Hematopoietic multipotent progenitor cell treated with erythropoietin and hydrocortisone succinate and interleukin-3 and kit ligand, for 6 days (in vitro differentiated cells): ENCODE measurements around the gene CLSTN2.
A peak's percentile ranks its signal among the peaks of the same experiment; 100 is the strongest.

Experiments
- DNase-seq: peaks from one replicate; pipeline ENCODE4 v3.0.0-alpha.2; 2015

Gene CLSTN2

DNA sequence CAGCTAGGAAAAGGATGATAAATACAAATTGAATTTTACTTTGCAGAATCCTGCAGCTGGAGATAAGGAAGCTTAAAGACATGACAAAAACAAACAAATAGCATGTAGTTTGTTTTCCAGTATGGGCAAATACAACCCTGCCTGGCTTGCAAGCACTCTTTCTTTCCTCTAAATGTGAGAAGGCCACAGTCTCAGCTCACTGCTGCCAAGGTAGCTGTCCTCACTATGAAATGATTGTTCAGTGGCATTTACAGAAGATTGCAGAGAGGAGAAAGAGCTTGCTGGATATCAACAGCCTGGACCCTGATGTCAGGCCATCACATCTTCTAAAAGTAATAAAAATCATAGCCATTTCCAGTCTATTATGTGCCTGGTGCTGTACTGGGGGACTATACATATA lies 262.0 kb downstream of the CLSTN2 start:
- no peak for DNase-seq

DNA sequence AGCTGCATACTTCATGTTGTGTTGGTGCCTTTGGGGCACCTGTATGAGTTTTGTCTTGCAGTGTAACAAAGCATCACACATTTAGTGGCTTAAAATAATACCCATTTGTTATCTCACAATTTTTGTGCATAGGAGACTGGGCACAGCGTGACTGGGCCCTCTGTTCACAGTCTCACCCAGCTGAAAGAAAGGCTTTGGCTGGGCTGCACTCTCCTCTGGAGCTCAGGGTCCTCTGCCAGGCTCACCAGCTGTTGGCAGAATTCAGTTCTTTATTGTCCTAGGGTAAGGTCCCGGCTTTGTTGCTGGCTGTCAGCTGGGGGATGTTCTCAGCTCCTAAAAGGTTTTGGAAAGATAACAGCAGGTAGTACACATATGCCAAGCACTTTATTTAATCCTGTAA lies 263.3 kb downstream of the CLSTN2 start:
- DNase-seq: no peak

DNA sequence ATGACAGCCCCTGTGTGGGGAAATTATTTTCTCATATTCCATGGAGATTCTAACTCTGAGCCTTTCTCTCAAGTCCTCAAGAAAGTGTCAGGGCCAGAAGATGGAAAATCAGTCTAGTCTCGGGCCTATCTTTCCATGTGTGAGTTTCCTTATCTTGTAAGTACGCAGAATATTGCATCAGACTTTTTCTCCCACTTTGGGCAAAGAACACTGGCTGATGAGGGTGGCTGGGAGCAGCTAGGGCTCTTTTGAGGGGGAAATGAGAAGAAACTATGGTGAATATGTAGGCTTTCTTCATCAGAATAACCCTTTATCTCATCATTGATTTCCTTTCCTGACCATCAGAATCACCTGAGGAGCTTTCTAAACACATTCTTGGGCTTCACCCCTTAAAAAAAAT lies 264.0 kb downstream of the CLSTN2 start:
- no peak for DNase-seq

DNA sequence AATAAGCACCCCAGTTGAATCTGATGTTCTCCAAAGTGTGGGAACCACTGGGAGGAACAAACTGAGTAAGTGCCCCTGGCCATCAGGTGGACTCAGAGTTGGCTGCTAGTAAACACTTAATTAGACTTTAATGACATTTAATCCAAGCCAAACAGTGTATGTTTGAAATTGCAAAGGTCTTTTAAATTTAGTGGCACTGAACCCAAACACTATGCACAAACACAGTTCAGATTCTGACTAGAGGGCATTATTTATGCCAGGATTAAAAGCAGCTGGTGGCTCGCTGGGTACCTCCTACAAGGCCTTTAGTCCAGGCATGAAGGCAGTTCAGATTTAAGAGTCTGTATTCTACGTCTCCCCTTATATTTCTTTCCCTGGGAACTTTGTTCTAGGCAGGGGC lies 264.8 kb downstream of the CLSTN2 start:
- no peak for DNase-seq

DNA sequence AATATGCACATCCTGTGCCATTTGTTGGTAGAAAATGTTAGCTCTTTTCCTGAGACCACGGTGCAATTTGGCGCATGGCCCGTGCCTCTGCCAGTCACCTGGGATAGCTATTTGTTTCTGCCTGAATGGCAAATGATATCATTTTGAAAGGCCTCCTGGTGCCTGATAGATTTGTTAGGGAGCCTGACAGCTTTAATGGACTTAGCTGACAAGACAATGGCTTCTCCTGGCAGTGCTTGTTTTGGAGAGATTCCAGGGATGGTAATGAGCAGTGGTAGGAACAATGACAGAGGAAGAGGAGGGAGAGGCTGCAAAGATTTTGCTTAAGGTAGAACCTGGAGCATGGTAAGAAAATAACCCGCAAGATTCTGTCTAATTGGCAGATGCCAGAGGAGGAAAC lies 268.5 kb downstream of the CLSTN2 start:
- no peak for DNase-seq

DNA sequence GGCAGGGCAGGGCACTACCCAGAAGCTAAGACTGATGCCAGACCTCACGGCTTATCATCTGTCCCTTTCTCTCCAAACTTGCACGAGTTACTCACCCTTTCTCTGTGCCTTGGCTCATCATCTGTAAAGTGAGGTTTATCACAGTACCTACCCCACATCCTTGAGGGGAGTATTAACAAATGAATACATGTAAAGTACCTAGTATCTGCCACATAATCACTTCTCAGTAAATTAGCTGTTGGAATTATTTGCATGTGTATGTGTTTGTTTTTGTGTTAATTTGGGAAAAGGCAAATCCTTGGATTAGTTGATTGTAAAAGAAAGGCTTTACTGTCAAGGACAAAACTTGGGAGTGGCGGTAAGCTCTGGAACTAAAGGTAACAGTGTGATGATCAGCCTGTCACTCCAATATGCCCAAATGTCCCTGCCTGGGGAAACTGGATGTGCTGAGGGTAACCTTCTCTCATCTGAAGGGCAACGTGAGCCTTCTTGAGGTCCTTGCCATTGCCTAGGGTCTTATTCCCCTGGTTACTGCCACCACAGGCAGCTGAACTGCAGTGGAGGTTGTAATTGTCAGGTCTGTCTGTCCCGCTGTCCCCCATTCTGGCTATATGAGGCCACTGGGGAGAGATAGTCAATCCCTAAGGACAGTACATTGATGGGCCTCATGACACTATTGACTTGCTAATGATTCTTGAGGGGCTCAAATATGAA lies 269.4 kb downstream of the CLSTN2 start:
- DNase-seq: no peak

DNA sequence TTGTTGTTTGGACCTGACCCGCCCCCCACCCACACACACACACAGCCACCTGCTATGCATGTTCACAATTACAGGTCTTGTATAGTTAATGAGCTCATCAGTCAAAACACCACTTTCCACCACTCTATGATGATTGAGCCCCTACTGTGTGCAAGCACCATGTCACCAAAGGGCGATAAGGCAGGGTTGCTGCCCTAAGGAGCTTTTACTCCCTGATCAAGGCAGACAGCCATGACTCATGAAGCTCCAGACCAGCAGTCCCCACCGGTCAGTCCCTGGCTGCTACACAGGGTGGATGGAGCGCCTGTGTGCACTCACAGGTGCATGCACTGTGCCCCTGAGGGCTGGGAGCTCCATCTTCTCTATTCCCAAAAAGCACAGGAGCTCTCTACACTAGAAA lies 270.6 kb downstream of the CLSTN2 start:
- no peak for DNase-seq

DNA sequence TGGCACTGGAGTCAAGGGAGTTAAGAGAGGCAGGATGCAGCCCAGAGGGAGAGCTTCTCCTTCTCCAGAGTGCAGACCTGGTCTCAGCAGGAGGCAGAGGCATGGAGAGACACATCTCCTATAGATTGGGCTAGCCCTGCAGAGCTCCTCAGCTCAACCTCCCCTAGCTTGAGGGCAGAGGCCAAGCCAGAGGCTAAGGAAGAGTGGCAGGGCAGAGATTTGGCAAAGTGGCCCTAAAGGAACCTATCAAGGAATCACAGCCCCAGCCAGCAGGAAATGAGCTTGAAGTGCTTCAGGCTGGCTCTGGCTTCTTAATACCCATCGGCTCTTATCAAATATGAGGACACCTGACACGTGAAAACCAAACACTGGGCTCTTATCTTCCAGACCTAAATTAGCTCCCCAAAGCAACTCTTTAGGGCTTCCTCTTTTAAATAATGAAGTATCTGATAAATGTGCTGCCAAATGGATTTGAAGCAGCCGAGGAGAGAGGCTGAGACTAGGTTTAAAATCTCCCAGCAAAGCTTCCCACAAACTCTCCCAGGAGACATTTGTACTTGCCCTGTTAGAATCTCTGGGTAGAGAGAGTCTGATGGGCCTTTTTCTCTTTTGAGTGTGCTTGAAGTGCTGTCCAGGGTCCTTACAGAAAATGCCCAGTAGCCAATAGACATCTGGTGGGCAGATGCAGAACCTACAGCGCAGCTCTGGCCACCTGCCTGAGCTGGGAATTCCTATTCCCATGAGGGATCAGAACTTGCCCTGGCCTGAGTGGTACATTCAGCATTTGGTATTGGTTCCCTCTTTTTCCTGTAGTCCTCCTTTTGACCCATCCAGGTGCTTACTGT lies 271.4 kb downstream of the CLSTN2 start:
- peak; percentile 19 for DNase-seq

DNA sequence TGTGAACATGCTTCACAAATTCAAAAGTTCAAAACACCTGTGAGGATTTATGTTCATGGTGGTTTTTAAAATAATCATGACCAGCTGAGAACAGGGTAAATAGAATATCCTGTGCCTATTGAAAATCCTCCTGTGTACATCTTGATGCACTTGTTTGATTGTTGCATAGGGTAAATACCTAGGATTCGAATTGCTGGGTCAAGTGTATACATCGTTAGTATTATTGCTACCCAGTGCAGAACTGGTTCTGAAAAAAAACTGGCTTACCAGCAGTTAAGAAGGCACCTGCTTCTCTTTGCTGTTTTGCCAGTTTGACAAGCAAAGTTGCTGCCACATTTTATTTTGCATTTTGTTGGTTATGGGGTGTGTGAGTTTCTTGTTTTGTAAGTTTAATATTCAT lies 272.6 kb downstream of the CLSTN2 start:
- DNase-seq: no peak

DNA sequence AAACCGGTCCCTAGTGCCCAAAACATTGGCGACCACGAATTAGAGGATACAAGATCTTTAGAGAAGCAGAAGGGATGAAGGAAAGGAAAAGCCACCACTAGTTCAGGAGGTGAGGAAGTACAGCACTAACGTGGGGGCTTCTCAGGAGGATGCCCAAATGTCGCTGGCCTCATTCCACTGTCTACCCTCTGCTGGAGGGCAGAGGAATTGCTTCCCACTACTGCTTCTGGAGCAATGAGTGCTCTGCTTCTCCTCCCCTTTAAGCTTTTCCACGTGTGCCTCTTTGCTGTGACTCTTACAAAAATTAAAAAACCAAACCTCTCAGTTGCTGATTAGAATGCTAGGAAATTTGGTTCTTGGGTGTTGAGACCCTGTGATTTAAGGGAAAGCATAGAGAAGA lies 281.3 kb downstream of the CLSTN2 start:
- DNase-seq: peak; percentile 48

DNA sequence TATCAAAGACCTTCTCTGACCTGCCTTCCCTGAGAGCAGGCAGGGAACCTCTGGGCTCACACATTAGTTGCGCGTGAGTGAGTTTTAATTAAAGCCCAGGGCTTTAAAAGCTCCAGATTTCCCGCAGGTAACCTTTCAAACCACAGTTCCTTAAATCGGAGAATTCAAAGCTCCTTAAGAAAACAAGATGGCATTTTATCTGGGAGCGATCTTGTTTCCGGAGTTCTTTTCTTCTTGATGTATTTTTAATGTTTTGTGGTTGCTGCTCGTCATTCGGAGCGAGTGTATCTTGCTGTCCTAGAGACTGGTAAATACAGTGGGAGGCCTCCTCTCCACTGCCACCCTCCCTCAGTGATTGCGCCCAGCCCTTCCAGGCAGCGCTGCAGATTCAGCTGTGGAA lies 284.3 kb downstream of the CLSTN2 start:
- no peak for DNase-seq

DNA sequence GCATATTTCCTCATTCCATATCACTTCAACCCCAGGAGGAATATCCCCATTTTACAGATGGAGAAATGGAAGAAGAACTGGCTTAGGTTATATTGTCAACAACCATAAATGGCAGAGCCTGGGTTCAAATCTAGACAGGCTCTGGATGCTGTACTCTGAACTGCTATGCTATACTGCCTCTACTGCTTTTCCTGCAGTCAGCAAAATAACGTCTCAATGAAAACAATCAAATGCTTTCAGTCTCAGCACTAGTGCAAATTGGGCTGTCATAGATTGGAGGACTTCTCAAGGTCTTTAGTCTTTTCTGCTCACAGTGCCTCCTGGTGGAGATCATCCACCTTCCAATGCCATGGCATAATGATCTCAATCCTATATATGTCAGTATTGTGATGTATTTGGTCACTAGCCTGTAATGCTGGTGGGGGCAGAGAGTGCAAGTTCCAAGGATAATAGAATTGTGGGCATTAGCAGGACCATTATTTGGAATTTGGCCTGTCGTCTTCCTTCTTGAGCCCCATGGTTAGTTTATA lies 285.0 kb downstream of the CLSTN2 start:
- DNase-seq: peak; percentile 12

DNA sequence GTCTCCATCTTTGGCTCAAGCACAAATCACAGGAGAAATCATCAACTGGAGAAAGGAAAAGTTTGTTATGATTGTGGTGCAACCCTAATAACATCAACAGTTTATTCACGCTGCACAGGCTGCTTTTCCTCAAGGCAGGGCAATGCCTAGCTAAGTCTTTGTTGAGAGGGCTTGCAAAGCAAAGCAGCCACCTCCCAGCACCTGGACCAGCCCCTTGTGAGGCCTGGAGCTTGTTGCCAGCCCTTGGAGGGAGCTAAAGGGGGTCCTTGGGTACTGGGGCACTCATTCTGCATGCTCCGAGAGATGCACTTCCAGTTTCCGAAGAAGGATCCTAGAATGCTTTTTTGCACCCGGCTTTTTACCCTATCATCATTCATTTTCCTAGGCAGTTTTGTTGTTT lies 288.2 kb downstream of the CLSTN2 start:
- no peak for DNase-seq

DNA sequence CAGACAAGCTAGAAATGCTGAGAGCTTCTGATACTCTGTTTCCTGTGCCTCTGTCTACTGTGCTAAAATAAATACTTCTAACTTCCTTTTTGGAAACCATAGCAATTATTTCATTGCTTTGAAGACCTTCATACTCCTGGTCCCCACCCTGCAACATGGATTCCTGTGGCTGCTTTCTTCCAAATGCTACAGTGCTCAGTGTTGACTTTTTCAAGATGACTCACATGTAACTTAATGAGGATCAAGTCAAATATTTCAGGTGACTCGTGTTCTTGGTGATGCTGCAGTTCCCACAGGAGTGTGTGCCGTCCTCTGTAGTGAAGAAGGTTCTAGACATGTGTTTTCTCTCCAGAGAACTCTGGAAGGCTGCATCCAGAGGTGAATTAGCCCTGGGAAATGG lies 288.6 kb downstream of the CLSTN2 start:
- no peak for DNase-seq

DNA sequence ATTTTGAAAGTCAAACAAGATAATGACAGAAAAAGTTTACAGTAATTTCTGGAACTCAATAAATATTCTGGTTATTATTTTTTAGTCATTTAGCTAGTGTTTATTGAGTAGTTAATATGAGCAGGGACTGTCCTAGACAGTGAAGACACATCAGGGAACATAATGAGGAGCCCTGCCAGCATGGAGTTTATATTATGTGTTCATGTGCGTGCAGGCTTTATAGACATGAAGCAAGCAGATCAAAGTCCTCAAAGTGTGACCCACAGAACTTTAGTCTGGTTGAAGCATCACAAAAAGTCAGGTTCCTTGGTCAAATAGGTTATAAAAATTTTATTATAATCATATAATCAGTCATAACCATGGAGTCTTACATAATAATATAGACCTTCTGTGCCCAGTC lies 289.3 kb downstream of the CLSTN2 start:
- DNase-seq: no peak

DNA sequence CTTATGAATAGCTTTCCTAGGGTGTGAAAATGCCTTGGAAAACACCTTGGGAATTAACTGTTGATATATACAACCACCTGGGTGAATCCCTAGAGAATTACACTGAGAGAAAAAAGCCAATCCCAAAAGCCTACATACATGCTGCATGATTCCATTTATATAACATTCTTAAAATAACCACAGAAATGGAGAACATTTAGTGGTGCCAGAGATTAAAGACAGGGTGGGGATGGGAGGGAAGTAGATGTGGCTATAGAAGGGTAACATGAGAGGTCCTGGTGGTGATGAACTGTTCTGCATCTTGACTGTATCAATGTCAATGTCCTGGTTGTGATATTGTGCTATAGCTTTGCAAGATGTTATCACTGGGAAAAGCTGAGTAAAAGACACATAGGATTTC lies 291.0 kb downstream of the CLSTN2 start:
- DNase-seq: no peak

DNA sequence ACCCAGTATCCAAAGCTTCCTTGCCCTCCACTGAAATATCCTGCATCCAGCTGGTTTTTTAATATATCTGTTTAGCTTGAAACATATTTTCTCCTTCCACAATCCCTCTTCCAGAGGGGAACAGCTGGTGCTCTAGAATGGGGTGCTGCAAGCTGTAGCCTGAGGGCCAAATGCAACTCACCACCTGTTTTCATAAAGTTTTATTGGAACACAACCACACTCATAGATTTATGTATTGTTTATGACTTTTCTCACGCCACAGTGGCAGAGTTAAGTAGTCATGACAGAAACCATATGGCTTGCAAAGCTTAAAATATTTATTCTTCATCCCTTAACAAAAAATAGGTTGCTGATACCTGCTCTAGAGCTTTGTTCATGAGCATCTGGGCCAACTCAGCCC lies 298.7 kb downstream of the CLSTN2 start:
- DNase-seq: no peak

DNA sequence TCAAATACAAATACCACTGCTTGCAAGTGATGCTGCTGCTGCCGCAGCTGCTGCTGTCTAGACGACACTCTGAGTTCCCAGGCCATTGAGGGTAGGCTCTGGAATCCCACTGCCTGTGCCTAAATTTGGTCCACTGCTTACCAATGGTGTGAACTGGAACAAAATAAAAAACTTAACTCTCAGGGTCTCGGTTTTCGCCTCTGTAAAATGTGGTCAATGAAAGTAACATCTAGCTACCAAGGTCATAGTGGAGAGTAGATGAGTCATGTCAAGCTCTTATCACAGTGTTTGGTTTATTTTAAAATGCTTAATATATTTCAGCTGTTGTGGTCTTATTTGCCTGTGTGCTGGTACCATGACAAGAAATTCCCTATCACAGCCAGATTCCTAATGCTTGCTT lies 299.3 kb downstream of the CLSTN2 start:
- DNase-seq: no peak

DNA sequence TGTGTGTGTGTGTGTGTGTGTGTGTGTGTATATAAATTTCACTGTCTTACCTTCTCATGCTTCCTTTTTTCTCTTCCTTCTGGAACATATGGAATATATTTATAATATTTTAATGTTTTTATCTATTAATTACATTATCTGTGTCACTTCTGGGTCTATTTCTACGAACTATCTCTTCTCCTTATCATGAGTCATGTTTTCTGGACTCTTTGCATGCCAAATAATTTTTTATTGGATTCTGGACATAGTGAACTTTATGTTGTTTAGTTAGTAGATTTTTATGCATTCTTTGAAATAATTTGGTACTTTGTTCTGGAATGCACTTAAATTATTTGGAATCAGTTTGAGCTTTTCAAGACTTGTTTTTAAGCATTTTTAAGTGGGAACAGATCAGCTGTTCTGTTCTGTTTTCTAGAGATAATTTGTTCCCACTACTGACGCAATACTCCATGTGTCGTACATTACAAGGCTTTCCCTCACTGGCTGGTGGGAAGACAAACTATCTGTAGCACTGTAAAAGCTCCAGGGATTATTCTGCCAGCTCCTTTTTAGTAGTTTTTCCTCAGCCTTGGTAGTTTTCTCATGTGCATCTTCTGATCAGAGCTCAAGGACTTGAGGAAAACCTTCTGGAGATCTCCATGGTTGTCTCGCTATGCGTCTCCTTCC lies 302.0 kb downstream of the CLSTN2 start:
- DNase-seq: no peak

DNA sequence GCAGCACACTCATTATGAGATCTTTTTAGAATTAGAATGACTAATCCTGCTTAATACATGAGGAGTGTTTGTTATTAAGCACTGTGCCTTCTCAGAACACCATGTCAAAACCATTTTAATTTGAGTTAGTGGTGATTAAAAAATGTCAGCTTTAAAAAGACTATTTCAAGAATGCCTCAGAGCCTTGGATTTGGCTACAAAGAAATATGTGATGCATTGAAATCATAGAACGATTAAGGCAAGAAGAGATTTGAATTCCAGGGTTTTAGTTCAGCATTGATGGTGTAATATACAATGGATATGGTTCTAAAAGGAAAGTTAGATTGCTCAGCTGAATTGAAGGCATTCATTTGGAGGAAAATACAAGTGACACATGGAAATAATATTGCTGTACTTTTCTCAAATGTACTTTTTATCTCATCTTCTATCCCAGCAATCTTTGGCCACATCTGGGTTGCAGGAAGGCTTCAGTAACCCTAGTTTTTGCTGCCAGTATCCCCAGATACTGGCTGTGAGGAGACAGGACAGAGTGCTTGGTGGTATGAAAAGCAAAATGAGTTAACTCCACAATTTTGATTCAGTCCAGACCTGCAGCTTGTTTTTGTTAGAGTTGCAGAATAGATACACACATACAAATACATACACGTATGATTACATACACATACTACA lies 303.8 kb downstream of the CLSTN2 start:
- DNase-seq: no peak

DNA sequence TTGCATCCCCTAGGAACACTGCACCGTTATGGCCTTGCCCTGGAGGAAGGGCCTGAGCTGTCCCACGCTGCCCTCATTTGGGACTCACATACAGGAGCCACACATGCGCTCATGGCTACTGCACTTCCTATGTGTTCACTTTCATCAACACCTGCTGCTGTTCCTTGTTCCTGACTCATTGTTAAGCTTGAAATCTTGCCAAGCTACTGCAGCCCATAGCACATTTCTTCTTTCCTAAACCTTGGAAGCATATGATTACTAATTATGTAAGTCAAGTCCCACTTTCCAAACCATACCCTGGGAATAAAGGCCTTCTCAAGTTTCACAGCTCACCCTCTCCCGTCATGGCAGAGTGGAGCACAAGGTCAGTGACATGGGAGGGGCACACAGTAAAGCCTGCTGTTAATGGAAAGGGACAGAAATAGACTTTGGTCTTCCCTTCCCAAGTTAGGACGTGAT lies 307.9 kb downstream of the CLSTN2 start:
- no peak for DNase-seq

DNA sequence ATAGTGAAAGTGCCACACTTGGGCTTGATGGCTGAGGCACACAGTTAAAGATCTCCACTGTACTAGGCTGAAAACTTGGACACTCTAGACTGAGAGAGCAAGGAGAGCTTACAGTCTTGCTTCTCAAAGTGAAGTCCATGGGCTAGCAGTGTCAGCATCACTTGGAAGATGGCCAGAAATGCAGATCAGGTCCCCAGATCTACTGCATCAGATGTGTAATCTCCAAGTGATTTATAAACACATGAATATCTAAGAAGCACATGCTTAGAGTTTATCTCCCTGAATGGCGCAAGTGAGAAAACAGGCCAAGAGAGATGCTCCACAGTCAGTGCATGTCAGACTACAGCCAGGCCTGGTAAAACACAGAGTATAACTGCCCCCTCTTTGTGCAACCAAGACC lies 308.6 kb downstream of the CLSTN2 start:
- no peak for DNase-seq

DNA sequence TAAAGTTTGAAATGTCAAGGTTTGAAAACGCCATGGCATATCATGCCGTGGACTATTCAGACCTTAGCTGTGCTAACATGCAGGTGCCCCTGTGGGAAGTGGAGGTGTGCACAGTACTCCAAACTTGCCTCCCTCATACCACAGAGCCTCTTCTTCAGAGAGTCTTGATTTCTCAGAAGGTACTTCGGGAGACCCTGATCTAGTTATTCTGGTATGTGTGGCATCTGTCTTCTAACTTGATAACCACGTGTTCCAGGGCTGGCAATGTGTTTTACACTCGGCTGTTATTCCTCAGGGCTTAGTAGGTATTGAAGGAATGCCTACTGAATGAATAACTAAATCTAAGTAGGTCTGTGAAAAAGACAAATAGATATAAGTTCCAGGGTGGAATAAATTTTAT lies 309.9 kb downstream of the CLSTN2 start:
- DNase-seq: no peak
